Skin of body (tissue), 2 donors: ENCODE data around the gene MAPKBP1. TPM values are rescaled to one million over a fixed set of nuclear protein-coding genes. Genes with fewer than 3 reads are reported as not detected.
"Not testable (repeated sequence)": the region's sequence is repeated elsewhere in the genome, so short reads cannot be mapped to it uniquely, and the experiment has no call there.

Experiments used
- DNase-seq: peaks from one replicate; lab custom pipeline; 2025; lab: John Stamatoyannopoulos, UW
- total RNA-seq: library from RNA; depleted of rRNA; stranded (reverse); fragments of >200 nt; gene quantifications from one replicate; pipeline ENCODE4 v1.2.3, GENCODE V29; 2014

MAPKBP1 gene
- total RNA-seq, 1 donor from 2014 or later = 22.6 TPM

DNA sequence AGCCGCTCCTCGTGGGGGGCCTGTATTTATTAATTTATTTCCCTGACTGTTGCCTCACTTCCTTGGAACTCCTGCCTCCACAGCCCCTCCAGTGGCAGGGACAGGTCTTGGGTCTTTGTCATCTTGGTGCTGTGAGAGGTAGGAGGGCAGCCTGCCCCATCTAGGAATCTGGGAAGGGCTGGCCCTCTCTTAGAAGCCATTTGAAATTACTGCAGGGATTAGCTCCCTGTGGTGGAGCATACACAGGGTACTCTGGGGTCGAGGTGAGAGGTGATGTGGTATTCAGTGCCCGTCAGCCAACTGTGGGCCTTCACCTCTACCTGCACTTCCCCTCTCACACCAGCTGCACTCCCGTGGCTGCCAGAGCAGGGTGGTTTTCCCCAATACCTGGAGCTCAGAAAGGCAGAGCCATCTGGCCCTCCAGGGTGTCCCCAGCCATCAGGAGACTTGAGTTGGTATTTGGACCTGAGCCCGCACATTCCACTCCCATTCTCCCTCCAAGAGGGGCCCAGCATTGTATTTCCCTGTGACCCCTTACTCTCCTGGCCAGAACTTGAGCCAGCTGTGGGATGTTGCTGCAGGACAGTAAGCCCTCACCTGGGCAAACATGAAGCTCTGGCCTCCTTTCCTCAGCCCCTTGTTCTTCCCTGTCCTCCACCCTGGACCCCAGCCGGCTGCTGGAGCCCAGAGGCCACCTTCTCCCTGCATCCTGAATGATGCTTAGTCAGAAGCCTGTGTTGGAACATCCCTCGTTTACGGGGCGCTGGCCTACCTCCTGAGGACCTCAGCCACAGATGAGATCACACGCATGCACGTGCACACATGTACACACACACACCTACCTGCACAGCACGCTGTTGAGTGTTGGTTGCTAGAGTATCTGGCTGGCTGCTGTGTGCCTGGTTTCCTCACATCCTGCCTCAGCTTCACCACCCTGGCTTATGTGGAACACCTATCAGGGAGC, 51.6 kb downstream of the MAPKBP1 start:
- no peak for DNase-seq

DNA sequence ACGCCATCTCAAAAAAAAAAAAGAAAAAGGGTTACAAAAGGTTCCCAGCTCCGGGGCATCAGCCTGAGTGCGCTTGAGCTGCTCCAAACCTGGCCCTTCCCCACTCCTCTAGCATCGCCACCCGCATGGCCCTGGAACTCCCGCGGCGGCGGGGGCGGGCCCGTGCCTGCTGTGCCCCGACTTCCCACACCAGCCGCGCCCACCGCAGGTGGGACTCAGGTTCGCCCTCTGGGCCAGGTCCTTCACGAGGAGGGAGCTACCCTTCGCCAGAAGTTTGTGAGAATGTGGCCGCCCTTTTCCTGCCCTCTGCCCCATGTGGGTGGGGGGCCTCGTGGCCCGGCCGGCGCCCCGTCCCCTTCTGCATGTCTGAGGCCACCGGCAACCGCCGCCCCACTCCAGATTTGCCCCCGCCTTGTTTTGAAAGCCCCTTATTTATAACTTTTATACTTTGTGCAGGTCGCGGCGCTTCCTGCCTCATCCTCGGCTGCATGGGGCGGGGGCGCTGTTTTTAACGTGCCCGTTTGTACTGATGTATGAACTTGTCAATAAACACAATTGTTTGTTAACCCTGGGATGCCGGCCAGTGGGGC, 53.1 kb downstream of the MAPKBP1 start:
- DNase-seq = no peak

DNA sequence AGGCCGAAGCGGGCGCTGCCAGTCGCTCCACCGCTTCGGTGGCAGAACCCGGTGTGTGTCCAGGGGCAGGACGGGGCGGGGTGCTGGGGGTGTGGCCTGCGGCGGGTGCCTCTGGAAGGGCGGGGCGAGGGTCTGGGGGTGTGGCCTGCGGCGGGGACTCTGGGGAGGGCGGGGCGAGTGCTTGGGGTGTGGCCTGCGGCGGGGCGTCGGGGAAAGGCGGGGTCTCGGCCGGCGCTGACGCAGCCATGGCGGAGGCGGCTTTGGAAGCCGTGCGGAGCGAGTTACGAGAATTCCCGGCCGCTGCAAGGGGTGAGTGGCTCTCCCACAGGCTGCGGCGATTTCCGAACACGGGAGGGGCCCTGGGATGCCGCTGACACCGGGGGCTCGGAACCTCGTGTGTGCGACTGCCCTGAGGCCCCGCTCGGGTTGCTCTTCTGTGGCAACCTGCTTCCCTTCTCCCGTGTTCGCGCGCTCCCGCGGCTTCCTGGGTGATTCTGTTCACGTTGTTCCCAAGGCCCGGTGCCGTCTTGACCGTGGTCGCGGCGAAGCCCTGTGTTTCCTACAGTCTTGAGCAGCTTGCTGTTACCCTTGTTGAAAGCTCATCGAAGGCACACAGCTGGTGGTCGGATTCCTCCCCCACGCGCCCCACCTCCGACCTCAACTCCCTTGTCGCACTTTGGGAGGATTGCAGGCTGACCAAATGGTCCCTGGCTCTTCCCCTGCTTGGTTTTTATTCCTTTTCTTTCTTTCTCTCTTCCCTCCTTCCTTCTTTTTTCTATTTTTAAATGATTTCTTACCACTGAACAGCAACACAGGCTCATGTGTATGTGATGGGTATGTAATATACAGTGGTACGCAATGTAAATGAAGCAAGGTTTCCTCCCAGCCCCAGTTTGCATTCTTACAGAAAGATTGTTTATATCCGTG, 53.9 kb downstream of the MAPKBP1 start, which contains the start of gene JMJD7:
Gene JMJD7, plus strand, starts transcription at position 213 of the 927 bp plus-strand sequence. Its CDS starts 33 bp downstream, at position 246.
- peak; percentile 86 for DNase-seq

DNA sequence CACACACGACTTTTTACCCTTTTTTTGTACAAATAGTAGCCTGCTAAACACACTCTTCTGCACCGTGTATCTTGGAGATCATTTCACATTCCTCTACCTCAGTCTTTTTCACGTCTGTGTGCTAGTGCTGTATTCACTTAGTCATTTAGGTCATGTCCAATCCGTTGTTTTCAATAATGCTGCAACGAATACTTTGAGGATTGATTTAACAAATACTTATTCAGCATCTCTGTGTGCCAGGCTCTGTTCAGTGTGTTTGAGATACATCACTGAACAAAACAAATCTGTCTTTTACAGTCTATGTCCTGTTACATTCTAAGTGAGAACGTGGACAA, 54.5 kb downstream of the MAPKBP1 start:
- peak; percentile 57 for DNase-seq

DNA sequence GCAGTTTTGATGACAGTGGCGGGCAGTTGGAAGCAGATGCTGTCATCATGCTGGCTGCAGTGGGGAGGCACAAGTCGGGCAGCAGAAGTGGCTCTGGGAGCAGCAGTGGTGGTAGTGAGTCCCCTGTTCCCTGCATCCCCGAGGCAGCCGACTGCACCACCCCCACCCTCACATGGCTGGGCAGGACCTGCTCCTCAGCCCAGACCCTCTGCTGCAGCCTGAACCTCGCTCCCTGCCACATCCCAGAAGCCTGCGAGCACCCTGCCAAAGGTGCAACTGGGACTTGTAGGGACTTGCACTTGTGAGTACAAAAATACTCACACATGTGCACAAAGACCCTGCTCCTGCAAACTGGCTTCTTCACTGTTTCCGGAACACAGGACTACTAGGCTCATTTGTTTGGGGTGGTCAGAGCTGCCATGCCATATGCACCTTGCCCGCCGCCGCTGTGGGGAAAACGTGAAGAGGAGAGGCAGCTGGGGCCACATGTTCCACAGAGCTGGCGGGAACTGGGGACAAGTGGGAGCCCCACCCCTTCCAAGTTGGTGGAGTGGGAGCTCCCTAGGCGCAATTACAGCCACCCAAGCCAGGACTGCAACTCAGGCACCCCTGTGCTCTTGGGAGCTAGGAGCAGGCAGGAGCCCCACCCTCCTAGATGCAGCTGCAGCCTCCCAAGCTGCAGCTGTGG, 55.8 kb downstream of the MAPKBP1 start:
- DNase-seq = no peak

DNA sequence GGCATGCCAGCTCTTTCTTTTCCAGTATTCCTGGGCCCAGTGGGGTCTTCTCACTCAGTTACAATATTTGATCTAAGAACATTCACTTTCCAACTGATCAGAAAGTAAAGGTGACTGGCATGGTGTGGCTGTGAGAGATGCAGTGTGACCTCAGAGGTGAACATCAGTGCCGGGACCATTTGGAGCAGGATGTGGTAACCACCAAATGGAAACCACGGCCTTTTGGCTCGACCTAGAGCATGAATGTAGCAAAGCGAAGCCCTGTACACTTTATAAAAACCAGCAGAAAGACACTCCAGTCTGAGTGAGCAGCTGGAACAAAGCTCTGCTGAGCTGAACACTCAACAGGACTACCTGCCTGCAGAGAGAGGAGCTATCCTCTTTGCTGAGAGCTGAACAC, 57.0 kb downstream of the MAPKBP1 start:
- DNase-seq = not testable (repeated sequence)

DNA sequence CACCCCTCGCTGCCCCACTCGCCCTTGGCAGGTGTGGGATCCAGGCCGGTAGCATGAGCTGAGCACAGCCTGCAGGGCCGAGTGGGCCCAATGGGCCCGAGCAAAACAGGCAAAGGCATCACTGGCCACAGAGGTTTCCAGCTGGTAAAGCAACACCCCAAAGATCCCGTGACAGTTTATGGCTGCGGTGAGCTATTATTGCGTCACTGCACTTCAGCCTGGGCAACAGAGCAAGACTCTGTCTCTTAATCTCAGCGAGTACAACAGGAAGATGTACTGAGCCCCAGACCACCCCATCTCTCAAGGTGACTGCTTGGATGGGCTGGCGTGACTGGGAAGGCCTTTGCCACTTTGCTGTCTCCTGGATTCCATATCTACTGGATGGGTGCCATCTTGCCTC, 57.9 kb downstream of the MAPKBP1 start:
- DNase-seq = no peak

DNA sequence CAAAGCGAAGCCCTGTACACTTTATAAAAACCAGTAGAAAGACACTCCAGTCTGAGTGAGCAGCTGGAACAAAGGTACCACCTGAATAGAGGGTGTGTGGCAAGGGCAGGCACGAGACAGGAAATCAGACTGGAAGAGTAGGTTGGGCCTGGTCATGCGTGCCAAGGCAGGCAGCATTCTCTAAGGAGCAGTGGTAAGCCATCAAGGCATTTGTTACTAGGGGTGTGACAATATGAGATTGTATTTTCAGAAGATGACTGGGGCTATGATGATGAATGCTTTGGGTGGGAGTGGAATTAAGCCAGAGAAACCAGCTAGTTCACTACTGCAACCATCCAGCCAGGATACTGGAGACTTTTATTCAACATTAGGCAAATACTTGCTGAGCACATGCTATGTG, 58.6 kb downstream of the MAPKBP1 start:
- no peak for DNase-seq

DNA sequence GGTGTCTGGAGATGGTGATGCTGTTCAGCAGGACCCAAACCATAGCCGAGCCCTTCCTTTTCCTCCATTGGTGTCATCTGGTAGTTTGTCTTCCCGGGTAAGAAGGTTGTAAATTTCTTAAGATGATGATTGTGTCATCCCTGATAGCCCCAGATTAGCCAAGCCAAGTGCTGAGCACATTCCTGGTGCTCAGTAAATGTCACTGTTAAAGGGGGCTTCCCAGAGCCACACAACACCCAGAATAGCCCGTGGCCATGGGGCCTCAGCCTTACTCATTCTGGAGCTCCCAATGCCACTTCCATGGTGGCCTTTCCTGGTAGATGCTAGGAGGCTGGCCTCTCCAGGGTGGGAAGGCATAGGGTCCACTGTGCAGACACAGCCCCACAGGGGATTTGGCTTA, 59.8 kb downstream of the MAPKBP1 start:
- DNase-seq = no peak

DNA sequence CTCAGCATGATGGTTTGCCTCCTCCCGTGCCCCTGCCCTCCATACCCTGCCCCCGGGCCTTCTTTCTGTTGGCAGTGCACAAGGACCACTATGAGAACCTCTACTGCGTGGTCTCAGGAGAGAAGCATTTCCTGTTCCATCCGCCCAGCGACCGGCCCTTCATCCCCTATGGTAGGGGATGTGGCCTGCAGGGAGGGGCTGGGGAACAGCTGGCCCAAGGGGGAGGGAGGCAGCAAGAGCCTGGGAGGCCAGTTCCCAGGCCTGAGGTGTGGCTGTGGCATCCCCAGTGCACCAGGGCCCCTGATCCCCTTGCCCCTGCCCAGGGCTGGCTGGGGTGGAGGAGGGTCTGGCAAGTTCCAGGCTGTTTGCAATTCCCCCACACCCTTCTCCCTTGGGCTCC, 61.8 kb downstream of the MAPKBP1 start:
- no peak for DNase-seq

DNA sequence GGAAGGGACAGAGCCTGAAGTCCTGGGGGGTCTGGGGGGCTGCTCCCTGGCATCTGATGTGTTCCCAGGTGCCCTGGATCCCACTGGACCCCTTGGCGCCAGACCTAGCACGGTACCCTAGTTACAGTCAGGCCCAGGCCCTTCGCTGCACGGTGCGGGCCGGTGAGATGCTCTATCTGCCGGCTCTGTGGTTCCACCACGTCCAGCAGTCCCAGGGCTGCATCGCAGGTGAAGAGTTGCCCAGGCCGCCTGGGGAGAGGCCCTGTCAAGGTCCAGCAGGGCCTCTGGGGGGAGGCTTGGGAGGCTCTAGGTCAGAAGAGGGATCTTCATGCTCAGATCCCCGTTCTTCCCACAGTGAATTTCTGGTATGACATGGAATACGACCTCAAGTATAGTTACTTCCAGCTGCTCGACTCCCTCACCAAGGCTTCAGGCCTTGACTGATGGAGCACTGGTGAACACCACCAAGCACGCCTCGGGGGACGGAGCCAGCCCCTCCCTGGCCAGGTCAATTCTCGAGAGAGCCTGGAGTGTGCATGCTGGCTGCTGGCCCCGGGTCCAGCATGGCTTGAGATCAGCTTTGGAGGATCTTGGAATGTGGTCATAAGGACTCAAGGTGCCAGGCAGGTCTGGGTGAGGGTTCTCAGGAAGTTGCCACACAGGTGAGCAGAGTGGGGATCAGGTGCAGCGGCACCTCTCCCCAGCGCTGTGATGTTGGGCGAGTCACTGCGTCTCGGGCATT, 62.6 kb downstream of the MAPKBP1 start:
- no peak for DNase-seq

DNA sequence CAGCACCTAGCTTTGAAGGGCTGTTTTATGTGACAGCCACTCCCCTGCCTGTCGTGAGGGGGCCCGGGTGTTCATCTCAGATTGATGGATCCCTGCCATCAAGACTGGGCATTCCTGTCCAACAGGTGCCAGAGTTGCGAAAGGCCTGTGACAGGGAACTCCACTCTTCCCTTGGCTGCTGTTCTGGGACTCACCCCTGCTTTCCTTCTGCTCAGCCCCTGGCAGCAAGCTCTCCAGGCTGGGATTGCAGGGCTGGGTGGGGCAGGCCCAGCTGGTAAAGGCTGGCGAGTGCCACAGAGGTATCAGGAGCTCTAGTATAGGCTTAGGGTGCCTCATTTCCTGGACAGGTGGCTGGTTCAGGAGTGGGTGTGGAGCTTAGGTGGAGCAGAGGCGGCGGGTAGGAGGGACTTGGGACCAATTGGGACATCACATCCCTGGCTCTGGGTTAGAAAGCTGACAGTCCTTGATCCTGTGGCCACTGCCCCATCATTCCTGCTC, 64.2 kb downstream of the MAPKBP1 start, which contains the start of gene PLA2G4B:
Gene PLA2G4B, plus strand, starts transcription at position 448 of the 498 bp plus-strand sequence. CDS start 67 bp downstream, outside the sequence.
- no peak for DNase-seq

DNA sequence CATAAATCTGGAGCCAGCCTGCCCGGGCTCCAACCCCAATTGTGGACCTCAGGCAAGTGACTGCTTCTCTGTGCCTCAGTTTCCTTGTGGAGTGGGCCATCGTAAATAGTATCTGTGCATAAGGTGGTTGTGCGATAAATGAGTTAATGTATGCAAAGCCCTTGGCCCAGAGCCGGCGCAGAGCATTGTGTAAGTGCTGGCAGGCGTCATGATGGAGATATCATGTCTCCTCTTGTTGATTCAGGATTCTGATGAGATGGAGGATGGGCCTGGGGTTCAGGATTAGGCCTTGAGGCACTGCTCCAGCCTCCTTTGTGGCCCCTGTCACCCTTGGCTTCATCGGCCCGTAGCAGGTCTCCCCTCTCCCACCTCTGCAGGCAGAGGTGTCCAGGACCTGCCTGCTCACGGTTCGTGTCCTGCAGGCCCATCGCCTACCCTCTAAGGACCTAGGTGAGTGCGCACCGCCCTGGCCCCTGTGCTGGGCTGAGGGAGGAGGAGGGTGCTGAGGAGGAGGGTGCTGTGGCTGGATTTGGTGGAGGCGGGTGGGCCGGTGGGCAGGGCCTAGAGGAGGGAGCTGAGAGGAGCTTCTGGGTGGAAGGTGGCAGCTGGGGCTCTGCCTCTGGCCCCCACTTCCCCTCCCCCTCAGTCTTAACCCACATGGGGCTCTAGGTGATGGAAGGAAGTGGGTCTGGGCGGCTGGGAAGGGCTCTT, 65.7 kb downstream of the MAPKBP1 start:
- DNase-seq = no peak

DNA sequence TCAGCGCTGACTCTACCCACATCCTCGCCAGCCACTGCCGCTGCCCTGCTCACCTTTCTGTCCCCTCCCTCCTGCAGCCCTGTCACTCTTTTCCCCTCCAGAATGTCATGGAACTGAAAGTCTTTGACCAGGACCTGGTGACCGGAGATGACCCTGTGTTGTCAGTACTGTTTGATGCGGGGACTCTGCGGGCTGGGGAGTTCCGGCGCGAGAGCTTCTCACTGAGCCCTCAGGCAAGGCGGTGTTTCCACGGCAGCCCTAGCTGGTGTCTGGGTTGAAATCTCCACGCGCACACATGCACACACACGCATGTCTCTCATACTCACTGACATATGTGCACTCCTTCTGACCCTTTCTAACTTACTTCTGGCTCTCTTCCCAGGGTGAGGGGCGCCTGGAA, 66.4 kb downstream of the MAPKBP1 start:
- DNase-seq = no peak

DNA sequence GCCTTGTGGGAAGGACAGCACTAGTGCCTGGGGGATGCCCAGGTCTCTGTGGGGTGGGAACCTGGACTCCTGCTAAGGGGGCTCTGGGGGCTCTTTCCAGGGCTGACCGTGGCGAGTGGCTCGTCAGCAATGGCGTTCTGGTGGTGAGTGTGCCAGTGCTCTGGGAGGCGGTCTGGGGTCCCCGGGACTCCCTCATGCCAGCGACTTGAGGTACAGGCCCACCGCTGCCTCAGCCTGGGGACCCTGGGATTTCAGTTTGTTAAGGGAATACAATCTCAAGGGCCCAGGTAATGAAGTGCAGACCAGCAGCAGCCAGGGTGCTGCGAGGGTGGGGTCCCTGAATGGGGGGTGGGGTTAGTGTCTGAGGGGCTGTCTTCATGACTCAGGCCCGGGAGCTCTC, 66.8 kb downstream of the MAPKBP1 start:
- no peak for DNase-seq

DNA sequence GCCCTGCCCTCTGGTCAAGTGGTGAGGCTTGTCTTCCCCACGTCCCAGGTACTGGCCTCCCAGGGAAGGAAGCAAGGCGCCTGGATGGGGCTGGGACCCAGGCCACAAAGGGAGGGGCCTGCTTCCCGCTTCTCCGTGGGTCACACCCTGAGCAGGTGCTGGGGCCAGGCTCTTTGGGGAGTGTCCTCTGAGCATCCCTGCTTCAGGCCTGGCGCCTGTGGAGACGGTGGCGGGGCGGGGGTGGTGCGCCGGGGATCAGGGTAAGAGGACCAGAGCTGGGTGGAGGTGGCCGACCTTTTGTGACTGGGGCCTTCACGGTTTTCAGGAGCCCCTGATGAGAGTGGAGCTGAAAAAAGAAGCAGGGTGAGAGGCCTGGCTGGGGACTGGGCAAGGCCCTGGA, 67.9 kb downstream of the MAPKBP1 start:
- no peak for DNase-seq

DNA sequence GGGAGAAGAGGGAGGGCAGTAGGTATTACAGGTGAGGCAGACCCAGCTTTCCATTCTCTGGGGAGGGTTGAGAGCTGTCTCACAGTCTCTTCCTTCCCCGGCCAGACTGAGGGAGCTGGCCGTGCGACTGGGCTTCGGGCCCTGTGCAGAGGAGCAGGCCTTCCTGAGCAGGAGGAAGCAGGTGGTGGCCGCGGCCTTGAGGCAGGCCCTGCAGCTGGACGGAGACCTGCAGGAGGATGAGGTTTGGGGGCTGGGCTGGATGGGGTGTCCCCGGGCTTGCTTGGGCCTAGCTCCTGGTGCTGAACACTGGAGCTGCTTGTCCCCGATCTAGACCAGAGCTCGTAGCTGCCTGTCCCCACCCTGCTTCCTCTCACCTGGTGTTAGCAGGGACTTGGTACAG, 69.3 kb downstream of the MAPKBP1 start:
- no peak for DNase-seq

DNA sequence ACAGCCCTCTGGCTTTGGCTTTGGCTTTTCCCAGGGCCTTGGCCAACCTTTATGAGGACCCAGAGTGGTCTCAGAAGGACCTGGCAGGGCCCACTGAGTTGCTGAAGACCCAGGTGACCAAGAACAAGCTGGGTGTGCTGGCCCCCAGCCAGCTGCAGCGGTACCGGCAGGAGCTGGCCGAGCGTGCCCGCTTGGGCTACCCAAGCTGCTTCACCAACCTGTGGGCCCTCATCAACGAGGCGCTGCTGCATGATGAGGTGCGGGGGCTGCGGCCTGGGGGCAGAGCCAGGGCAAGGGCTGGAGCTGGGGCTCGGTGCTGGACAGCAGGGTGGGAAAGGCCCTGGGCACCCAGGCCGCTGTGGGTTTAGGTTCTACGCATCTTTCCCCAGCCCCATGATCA, 70.5 kb downstream of the MAPKBP1 start:
- no peak for DNase-seq

DNA sequence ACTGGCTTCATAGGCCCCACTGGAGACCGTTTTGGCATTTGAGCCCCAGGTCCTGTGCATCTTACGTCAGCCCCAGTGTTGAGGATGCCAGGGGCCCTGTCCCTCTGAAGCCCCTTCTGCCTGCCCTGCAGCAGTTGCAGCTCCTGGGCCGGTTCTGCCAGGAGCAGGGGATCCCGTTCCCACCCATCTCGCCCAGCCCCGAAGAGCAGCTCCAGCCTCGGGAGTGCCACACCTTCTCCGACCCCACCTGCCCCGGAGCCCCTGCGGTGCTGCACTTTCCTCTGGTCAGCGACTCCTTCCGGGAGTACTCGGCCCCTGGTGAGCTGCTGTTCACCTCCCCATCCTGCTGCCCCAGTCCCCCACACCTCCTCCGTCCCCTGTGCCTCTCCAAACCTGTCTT, 72.9 kb downstream of the MAPKBP1 start:
- no peak for DNase-seq

DNA sequence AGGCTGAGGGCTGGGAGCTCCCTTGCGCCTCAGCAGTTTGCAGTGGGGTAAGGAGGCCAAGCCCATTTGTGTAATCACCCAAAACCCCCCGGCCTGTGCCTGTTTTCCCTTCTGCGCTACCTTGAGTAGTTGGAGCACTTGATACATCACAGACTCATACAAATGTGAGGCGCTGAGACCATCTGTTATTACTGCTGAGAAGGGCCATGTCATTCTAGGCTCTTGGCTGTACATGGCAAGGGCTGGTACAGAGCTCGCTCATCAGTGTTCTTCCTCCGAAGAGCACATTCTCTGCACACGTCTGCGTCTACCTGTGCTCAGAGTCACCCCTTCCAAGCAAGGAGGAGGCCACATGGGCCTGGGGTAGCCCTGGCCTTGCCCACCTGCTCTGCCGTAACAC, 73.7 kb downstream of the MAPKBP1 start:
- no peak for DNase-seq
